Measurements from ENCODE around the gene RNF157.

DNA sequence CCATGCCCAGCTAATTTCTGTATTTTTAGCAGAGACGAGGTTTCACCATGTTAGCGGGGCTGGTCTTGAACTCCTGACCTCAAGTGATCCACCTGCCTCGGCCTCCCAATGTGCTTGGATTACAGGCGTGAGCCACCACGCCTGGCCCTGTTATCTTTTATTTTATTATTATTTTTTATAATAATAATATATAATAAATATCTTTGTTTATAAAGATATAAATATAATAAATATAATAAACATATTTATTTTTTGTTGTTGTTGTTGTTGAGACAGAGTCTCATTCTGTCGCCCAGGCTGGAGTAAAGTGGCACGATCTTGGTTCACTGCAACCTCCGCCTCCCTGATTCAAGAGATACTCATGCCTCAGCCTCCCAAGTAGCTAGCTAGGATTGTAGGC, 7.0 kb upstream of the RNF157 start:
- TF ChIP-seq POLR2A (IDR thresholded peaks at IDR 0.05; ENCODE audit: low read depth, low read length) (no peak), POLR2AphosphoS5 (IDR thresholded peaks at IDR 0.05; ENCODE audit: low read depth, low read length) (no peak), TAF1 (IDR thresholded peaks at IDR 0.05; ENCODE audit: borderline replicate concordance, low read depth, low read length) (no peak)
